ENCODE measurements around the gene CARD10.
A peak's percentile ranks its signal among the peaks of the same experiment; 100 is the strongest.

The CARD10 gene

DNA sequence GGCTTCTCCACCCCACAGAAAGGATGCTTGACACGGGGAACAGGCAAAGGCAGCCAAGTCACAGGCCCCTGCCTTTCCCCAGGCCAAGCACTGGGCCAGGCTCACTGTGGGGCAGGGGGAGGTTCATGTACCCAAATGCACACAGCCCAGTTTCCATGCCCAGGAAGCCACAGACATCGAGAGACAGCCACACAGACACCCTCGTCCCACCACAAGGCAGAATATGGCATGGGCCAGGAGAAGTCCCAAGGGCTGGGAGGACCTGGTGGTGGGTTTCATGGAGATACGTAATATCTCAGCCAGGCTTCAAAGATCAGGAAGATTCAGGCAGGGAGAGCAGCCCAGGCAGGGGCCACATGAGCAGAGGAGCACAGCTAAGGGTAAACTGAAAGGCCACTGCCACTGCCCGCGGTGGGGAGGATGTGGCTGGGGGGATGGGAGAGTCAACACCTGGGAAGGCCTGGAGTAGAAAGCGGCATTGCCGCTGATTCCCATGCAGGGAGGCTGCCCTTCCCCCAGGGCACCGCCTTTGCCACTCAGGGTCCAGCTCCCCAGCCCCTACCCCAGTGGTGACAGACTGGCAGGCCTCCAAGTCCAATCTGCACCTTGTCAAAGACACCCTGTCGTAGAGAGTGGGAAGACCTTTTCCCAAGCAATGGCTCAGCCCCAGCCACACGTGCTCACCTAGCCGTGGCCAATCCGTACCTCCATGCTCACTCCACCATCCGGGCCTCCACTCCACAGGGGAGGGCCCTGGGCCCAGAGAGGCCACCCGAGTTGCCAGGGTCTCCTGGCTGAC, 30.7 kb downstream of the CARD10 start:
- H3K4me3 ChIP-seq (ENCODE audit: low read length): no peak overlapping the region
- H3K27me3 ChIP-seq (ENCODE audit: low read depth, low read length): no peaks in the 10 kb centered on the region
- no peak overlapping the region for H2AFZ ChIP-seq (ENCODE audit: low read depth, low read length)
- H3K9ac ChIP-seq (ENCODE audit: low read length): no peak overlapping the region
- H3K9me3 ChIP-seq (ENCODE audit: insufficient read depth, low read length): no peaks in the 10 kb centered on the region
- H3K36me3 ChIP-seq (replicated peaks; ENCODE audit: low read depth, low read length): no peaks in the 10 kb centered on the region
- no peak for TF ChIP-seq EZH2phosphoT487 (IDR thresholded peaks at IDR 0.05; ENCODE audit: low read depth)
- TF ChIP-seq, protein P1, sequence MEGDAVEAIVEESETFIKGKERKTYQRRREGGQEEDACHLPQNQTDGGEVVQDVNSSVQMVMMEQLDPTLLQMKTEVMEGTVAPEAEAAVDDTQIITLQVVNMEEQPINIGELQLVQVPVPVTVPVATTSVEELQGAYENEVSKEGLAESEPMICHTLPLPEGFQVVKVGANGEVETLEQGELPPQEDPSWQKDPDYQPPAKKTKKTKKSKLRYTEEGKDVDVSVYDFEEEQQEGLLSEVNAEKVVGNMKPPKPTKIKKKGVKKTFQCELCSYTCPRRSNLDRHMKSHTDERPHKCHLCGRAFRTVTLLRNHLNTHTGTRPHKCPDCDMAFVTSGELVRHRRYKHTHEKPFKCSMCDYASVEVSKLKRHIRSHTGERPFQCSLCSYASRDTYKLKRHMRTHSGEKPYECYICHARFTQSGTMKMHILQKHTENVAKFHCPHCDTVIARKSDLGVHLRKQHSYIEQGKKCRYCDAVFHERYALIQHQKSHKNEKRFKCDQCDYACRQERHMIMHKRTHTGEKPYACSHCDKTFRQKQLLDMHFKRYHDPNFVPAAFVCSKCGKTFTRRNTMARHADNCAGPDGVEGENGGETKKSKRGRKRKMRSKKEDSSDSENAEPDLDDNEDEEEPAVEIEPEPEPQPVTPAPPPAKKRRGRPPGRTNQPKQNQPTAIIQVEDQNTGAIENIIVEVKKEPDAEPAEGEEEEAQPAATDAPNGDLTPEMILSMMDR (IDR thresholded peaks at IDR 0.05; ENCODE audit: low read depth, low read length): no peak
- H4K20me1 ChIP-seq (ENCODE audit: insufficient read depth, low read length): no peaks in the 10 kb centered on the region
- H3K27ac ChIP-seq (ENCODE audit: low read length): no peak overlapping the region
- H3K79me2 ChIP-seq (ENCODE audit: low read length): peaks cover 32% of the 10 kb centered on the region
- H3K4me1 ChIP-seq (ENCODE audit: low read length): peaks cover 41% of the 10 kb centered on the region
- no peak overlapping the region for H3K4me2 ChIP-seq (ENCODE audit: low read length)

DNA sequence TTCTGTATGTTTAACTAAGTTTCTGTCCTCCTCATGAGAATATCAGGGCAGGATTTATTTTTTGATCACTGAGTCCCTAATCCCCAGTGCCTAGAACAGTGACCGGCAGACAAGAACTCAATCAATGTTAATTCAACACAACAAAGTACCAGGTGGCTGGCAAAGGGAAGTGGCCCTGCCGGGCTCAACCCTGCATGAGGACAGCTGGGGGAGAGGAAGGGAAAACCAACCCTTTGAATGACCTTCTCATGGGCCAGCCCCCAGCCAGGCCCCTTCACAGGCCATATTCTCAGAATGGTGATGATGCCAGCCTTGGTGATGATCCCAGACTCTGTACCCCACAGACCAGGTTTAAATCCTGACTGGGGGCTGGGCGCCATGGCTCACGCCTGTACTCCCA, 31.6 kb downstream of the CARD10 start:
- Histone ChIP-seq H3K4me1 (ENCODE audit: low read length) (peaks cover 35% of the 10 kb centered on the region), H3K27ac (ENCODE audit: low read length) (peak overlapping the region; percentile 83), H3K9ac (ENCODE audit: low read length) (peak overlapping the region; percentile 96; the same call in 1 of the 2 replicates), H3K79me2 (ENCODE audit: low read length) (peaks cover 42% of the 10 kb centered on the region), H3K4me2 (ENCODE audit: low read length) (peak overlapping the region; percentile 96), H2AFZ (ENCODE audit: low read depth, low read length) (no peak overlapping the region), H3K4me3 (ENCODE audit: low read length) (peak overlapping the region; percentile 97), H3K36me3 (replicated peaks; ENCODE audit: low read depth, low read length) (peaks cover 5% of the 10 kb centered on the region), H3K27me3 (ENCODE audit: low read depth, low read length) (no peaks in the 10 kb centered on the region), H3K9me3 (ENCODE audit: insufficient read depth, low read length) (no peaks in the 10 kb centered on the region), H4K20me1 (ENCODE audit: insufficient read depth, low read length) (peaks cover 8% of the 10 kb centered on the region; the same call in 1 of the 2 replicates)
- no peak for TF ChIP-seq EZH2phosphoT487 (IDR thresholded peaks at IDR 0.05; ENCODE audit: low read depth)
- TF ChIP-seq, protein P1 (IDR thresholded peaks at IDR 0.05; ENCODE audit: low read depth, low read length): no peak

DNA sequence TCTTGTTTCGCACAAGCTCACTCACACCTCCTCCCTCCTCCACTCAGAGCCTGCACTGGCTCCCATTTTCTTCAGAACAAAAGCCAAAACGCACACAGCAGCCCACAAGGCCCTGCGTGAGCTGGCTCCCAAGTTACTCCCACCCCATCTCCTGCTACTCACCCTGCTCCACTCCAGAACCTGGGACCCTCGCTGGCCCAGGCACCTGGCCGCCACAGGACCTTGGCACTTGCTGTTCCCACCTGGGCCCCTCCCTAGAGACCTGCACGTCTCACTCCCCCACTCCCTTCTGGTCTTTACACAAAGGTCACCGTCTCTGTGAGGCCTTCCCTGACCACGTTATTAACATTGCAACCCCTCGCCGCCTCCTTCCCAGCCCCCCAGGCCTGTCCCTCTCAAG, 32.1 kb downstream of the CARD10 start:
- peak overlapping the region; percentile 96 for H3K4me2 ChIP-seq (ENCODE audit: low read length)
- H3K4me1 ChIP-seq (ENCODE audit: low read length): peaks cover 35% of the 10 kb centered on the region

More for the DNA sequence above, 32.1 kb downstream of the CARD10 start:
- Histone ChIP-seq H2AFZ (ENCODE audit: low read depth, low read length) (no peak overlapping the region), H3K27me3 (ENCODE audit: low read depth, low read length) (no peaks in the 10 kb centered on the region), H3K9ac (ENCODE audit: low read length) (peak overlapping the region; percentile 96; the same call in 1 of the 2 replicates), H3K79me2 (ENCODE audit: low read length) (peaks cover 46% of the 10 kb centered on the region), H3K27ac (ENCODE audit: low read length) (peak overlapping the region; percentile 83), H4K20me1 (ENCODE audit: insufficient read depth, low read length) (peaks cover 12% of the 10 kb centered on the region; the same call in 1 of the 2 replicates), H3K4me3 (ENCODE audit: low read length) (peak overlapping the region; percentile 97), H3K36me3 (replicated peaks; ENCODE audit: low read depth, low read length) (peaks cover 7% of the 10 kb centered on the region), H3K9me3 (ENCODE audit: insufficient read depth, low read length) (no peaks in the 10 kb centered on the region)
- no peak for TF ChIP-seq EZH2phosphoT487 (IDR thresholded peaks at IDR 0.05; ENCODE audit: low read depth)
- TF ChIP-seq, protein P1 (IDR thresholded peaks at IDR 0.05; ENCODE audit: low read depth, low read length): no peak
